ENCODE measurements around the gene ABCC6.
"Not testable (repeated sequence)": the region's sequence is repeated elsewhere in the genome, so short reads cannot be mapped to it uniquely, and the experiment has no call there.

- not testable (repeated sequence) for TF ChIP-seq CTCF (IDR thresholded peaks at IDR 0.05; ENCODE audit: insufficient read depth, low read depth, low read length); EZH2 (IDR thresholded peaks at IDR 0.05; ENCODE audit: insufficient read depth, low read length)
Observed at GRCh38 chr16:16181748-16182147, 41.5 kb downstream of the ABCC6 start.

Measured in astrocyte (in vitro differentiated cells and primary cell).